GM12892 (cell line): ENCODE results near the gene SYCN.

Source experiments
- POLR2A ChIP-seq: IDR thresholded peaks from 2 replicates; pipeline ENCODE4 v1.6.1; 2011; ENCODE audit warnings: low read depth, low read length, control low read depth
- POLR2AphosphoS5 ChIP-seq: IDR thresholded peaks from 2 replicates; pipeline ENCODE4 v1.6.1; 2011; ENCODE audit warnings: low read depth, low read length, control low read depth
- TAF1 ChIP-seq: IDR thresholded peaks from 2 replicates; pipeline ENCODE4 v1.6.1; 2011; ENCODE audit warnings: low read depth, mild to moderate bottlenecking, control low read depth, low read length, borderline replicate concordance

DNA sequence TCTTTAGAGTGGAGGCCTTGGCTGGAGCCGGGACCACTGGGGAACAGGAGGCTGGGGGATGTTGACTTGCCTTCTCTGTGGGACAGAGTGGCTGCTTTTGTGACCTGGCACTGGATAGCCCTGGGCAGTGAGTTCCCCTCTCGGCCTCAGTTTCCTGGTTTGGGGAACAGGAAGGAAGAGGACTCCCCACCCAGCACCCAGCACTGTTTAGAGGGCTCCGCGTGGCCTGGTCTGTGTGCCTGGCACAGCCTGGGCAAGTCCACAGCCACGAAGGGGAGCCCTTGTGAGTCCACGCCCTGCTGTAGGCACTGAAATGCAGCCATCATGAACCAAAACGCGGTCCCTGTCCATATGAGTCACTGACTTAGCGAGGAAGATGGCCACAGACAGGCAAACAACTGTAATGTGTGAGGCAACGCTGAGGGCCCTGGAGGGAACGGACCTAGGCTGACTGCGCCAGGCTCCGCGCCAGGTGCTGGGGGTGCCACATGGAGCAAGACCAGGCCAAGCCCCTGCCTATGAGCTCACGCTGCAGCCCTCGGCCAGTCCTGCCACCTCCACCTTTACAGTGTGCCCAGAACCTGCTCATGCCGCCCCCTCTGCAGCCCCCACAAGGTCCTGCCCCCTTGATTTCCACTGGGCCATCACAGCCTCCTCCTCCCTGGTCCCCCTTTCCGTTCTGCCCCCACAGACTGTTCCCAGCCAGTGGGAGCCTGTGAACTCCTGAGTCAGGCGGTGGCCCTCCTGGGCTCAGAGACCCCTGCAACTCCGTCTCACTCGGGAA is 43.0 kb downstream of the SYCN start:
- TF ChIP-seq POLR2AphosphoS5 (no peak), POLR2A (no peak), TAF1 (no peak)
